ENCODE results near the gene TMEM131.

DNA sequence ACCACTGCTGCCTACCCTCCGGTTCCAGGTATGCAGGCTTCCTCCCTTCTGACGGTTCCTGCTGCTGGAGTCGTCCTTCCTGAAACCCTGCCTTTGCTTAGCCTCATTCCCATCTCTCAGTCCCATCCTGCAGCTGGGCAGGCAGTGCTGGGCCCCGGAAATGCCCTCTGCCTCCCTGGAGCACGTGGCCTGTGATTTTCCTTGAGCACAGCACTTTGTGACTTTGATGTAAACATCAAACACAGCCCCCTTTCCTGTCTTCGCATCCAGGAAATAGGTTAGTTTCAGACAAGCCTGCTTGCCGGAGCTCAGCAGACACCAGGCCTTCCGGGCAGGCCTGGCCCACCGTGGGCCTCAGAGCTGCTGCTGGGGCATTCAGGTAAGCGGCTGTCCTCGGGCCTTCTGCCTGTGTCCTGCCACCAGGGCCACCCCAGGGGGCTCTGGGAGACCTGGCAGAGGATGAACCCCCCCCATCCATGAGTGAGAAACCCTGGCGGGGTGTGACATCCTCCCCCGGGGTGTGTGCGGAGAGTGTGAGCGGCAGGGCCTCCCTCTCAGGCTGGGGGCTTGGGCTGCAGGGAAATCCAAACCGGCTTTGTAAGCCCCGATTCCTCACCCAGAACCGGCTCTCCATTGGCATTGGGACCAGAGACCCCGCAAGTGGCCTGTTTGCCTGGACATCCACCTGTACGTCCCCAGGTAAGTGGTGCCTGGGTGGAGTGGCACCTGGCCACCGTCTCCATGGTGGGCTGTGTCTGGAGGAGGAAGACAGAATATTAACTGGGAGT, 282.3 kb downstream of the TMEM131 start, which contains the start of gene ZAP70:
- TF ChIP-seq, protein P1, sequence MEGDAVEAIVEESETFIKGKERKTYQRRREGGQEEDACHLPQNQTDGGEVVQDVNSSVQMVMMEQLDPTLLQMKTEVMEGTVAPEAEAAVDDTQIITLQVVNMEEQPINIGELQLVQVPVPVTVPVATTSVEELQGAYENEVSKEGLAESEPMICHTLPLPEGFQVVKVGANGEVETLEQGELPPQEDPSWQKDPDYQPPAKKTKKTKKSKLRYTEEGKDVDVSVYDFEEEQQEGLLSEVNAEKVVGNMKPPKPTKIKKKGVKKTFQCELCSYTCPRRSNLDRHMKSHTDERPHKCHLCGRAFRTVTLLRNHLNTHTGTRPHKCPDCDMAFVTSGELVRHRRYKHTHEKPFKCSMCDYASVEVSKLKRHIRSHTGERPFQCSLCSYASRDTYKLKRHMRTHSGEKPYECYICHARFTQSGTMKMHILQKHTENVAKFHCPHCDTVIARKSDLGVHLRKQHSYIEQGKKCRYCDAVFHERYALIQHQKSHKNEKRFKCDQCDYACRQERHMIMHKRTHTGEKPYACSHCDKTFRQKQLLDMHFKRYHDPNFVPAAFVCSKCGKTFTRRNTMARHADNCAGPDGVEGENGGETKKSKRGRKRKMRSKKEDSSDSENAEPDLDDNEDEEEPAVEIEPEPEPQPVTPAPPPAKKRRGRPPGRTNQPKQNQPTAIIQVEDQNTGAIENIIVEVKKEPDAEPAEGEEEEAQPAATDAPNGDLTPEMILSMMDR (IDR thresholded peaks at IDR 0.05; ENCODE audit: low read depth, low read length), result no peak
- no peak for TF ChIP-seq EZH2phosphoT487 (IDR thresholded peaks at IDR 0.05; ENCODE audit: low read depth)

Data from OCI-LY3 (cell line).